ENCODE measurements around the gene DYNLT5.
A peak's percentile ranks its signal among the peaks of the same experiment; 100 is the strongest.

DYNLT5 gene

GRCh38 chr1:66809736-66810326, 57.6 kb downstream of the DYNLT5 start:
- Histone ChIP-seq H3K9me3 (ENCODE audit: control insufficient read depth, insufficient read depth, low read depth, low read length) (no peaks in the 10 kb centered on the region), H3K4me3 (ENCODE audit: low read depth, low read length) (no peak overlapping the region), H3K36me3 (ENCODE audit: control insufficient read depth in 2 of 2, insufficient read depth in 1 of 2, low read length in 2 of 2) (no peaks in the 10 kb centered on the region), H3K27ac (ENCODE audit: extremely low read depth, low read depth, low read length) (no peak overlapping the region), H3K4me1 (ENCODE audit: control insufficient read depth, insufficient read depth, low read length) (no peaks in the 10 kb centered on the region)
- TF ChIP-seq PRDM10 (tag by site-specific recombination; IDR thresholded peaks at IDR 0.05) (0 out of 2 replicates have a peak, but pooled peaks have one; percentile 10), ZBTB10 (tag by site-specific recombination; IDR thresholded peaks at IDR 0.05) (no peak), ZNF660 (tag by site-specific recombination; IDR thresholded peaks at IDR 0.05) (0 out of 2 replicates have a peak, but pooled peaks have one; percentile 26), BCL6B (tag by site-specific recombination; IDR thresholded peaks at IDR 0.05) (peak; percentile 92), FEZF1 (tag by site-specific recombination; IDR thresholded peaks at IDR 0.05) (peak; percentile 48), ZXDB (tag by site-specific recombination; IDR thresholded peaks at IDR 0.05) (no peak), MEIS1 (CRISPR knock-in tag; IDR thresholded peaks at IDR 0.05; ENCODE audit: borderline replicate concordance) (peak; percentile 41; the same call in 1 of the 2 replicates), ZFP37 (tag by site-specific recombination; IDR thresholded peaks at IDR 0.05) (no peak)
- TF ChIP-seq, protein P1, sequence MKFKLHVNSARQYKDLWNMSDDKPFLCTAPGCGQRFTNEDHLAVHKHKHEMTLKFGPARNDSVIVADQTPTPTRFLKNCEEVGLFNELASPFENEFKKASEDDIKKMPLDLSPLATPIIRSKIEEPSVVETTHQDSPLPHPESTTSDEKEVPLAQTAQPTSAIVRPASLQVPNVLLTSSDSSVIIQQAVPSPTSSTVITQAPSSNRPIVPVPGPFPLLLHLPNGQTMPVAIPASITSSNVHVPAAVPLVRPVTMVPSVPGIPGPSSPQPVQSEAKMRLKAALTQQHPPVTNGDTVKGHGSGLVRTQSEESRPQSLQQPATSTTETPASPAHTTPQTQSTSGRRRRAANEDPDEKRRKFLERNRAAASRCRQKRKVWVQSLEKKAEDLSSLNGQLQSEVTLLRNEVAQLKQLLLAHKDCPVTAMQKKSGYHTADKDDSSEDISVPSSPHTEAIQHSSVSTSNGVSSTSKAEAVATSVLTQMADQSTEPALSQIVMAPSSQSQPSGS (tag by site-specific recombination; IDR thresholded peaks at IDR 0.05; ENCODE audit: low read depth), result peak; percentile 74
- POLR2A ChIA-PET, result no interaction called here
- CTCF ChIA-PET, result no interaction called here

- H3K27ac ChIP-seq (ENCODE audit: extremely low read depth, low read depth, low read length), result no peak overlapping the region
- H3K36me3 ChIP-seq (ENCODE audit: control insufficient read depth in 2 of 2, insufficient read depth in 1 of 2, low read length in 2 of 2), result no peaks in the 10 kb centered on the region
- H3K4me1 ChIP-seq (ENCODE audit: control insufficient read depth, insufficient read depth, low read length), result no peaks in the 10 kb centered on the region
- H3K9me3 ChIP-seq (ENCODE audit: control insufficient read depth, insufficient read depth, low read depth, low read length), result no peaks in the 10 kb centered on the region
- ChIA-PET CTCF (no interaction called here), POLR2A (no interaction called here)
- no peak overlapping the region for H3K4me3 ChIP-seq (ENCODE audit: low read depth, low read length)
- no peak for TF ChIP-seq ZNF624 (tag by site-specific recombination; IDR thresholded peaks at IDR 0.05)
- TF ChIP-seq KLF7 (tag by site-specific recombination; IDR thresholded peaks at IDR 0.05; ENCODE audit: borderline replicate concordance), result no peak
- no peak for TF ChIP-seq ZNF391 (tag by site-specific recombination; IDR thresholded peaks at IDR 0.05; ENCODE audit: borderline replicate concordance, low read depth)
- TF ChIP-seq ZNF658 (tag by site-specific recombination; IDR thresholded peaks at IDR 0.05), result no peak
- TF ChIP-seq, protein P2, sequence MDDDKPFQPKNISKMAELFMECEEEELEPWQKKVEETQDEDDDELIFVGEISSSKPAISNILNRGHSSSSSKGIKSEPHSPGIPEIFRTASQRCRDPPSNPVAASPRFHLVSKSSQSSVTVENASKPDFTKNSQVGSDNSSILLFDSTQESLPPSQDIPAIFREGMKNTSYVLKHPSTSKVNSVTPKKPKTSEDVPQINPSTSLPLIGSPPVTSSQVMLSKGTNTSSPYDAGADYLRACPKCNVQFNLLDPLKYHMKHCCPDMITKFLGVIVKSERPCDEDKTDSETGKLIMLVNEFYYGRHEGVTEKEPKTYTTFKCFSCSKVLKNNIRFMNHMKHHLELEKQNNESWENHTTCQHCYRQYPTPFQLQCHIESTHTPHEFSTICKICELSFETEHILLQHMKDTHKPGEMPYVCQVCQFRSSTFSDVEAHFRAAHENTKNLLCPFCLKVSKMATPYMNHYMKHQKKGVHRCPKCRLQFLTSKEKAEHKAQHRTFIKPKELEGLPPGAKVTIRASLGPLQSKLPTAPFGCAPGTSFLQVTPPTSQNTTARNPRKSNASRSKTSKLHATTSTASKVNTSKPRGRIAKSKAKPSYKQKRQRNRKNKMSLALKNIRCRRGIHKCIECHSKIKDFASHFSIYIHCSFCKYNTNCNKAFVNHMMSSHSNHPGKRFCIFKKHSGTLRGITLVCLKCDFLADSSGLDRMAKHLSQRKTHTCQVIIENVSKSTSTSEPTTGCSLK (tag by site-specific recombination; IDR thresholded peaks at IDR 0.05), result no peak
- no peak for TF ChIP-seq PRDM2 (tag by site-specific recombination; IDR thresholded peaks at IDR 0.05; ENCODE audit: borderline replicate concordance)
- TF ChIP-seq ZBTB20 (tag by site-specific recombination; IDR thresholded peaks at IDR 0.05), result no peak
These were observed 72.5 kb downstream of the DYNLT5 start for GRCh38 chr1:66824771-66825170.

Data from HEK293 (cell line).